ENCODE results near the gene RANBP10.
A peak's percentile ranks its signal among the peaks of the same experiment; 100 is the strongest.

Gene RANBP10

GRCh38 chr16:67749436-67750078 is 56.8 kb downstream of the RANBP10 start:
- H3K27me3 Mint-ChIP-seq: no peaks in the 10 kb centered on the region
- no peak overlapping the region for H3K4me3 Mint-ChIP-seq
- no peaks in the 10 kb centered on the region for H3K9me3 Mint-ChIP-seq
- no peak overlapping the region for H3K27ac Mint-ChIP-seq
- peaks cover 4% of the 10 kb centered on the region for H3K4me1 Mint-ChIP-seq
- peaks cover 2% of the 10 kb centered on the region for H3K36me3 Mint-ChIP-seq

GRCh38 chr16:67748834-67749233 is 57.5 kb downstream of the RANBP10 start:
- H3K27me3 Mint-ChIP-seq: no peaks in the 10 kb centered on the region
- H3K27ac Mint-ChIP-seq: no peak overlapping the region
- no peak overlapping the region for H3K4me3 Mint-ChIP-seq
- H3K36me3 Mint-ChIP-seq: peaks cover 2% of the 10 kb centered on the region
- H3K9me3 Mint-ChIP-seq: no peaks in the 10 kb centered on the region
- H3K4me1 Mint-ChIP-seq: peaks cover 4% of the 10 kb centered on the region

GRCh38 chr16:67746846-67747245 is 59.5 kb downstream of the RANBP10 start:
- no peak overlapping the region for H3K27ac Mint-ChIP-seq
- H3K4me3 Mint-ChIP-seq: no peak overlapping the region
- no peaks in the 10 kb centered on the region for H3K9me3 Mint-ChIP-seq
- H3K36me3 Mint-ChIP-seq: peaks cover 4% of the 10 kb centered on the region
- H3K27me3 Mint-ChIP-seq: no peaks in the 10 kb centered on the region
- peaks cover 4% of the 10 kb centered on the region for H3K4me1 Mint-ChIP-seq

GRCh38 chr16:67741118-67741517 is 65.2 kb downstream of the RANBP10 start:
- no peak overlapping the region for H3K27ac Mint-ChIP-seq
- H3K4me1 Mint-ChIP-seq: no peaks in the 10 kb centered on the region
- H3K9me3 Mint-ChIP-seq: no peaks in the 10 kb centered on the region
- H3K4me3 Mint-ChIP-seq: no peak overlapping the region
- H3K36me3 Mint-ChIP-seq: peaks cover 11% of the 10 kb centered on the region
- H3K27me3 Mint-ChIP-seq: no peaks in the 10 kb centered on the region

- Mint-ChIP-seq H3K27me3 (no peaks in the 10 kb centered on the region), H3K27ac (no peak overlapping the region), H3K36me3 (peaks cover 11% of the 10 kb centered on the region), H3K4me3 (no peak overlapping the region), H3K4me1 (no peaks in the 10 kb centered on the region), H3K9me3 (no peaks in the 10 kb centered on the region)
These were observed 66.0 kb downstream of the RANBP10 start for GRCh38 chr16:67740391-67740790.

- Mint-ChIP-seq H3K4me1 (no peaks in the 10 kb centered on the region), H3K27ac (no peak overlapping the region), H3K27me3 (no peaks in the 10 kb centered on the region), H3K4me3 (no peak overlapping the region), H3K36me3 (peaks cover 7% of the 10 kb centered on the region), H3K9me3 (no peaks in the 10 kb centered on the region)
These were observed 69.5 kb downstream of the RANBP10 start for GRCh38 chr16:67736858-67737257.

GRCh38 chr16:67734731-67735201 is 71.6 kb downstream of the RANBP10 start:
- H3K36me3 Mint-ChIP-seq: peaks cover 4% of the 10 kb centered on the region
- H3K4me3 Mint-ChIP-seq: no peak overlapping the region
- H3K4me1 Mint-ChIP-seq: no peaks in the 10 kb centered on the region
- H3K9me3 Mint-ChIP-seq: no peaks in the 10 kb centered on the region
- H3K27ac Mint-ChIP-seq: no peak overlapping the region
- no peaks in the 10 kb centered on the region for H3K27me3 Mint-ChIP-seq

- H3K27me3 Mint-ChIP-seq: no peaks in the 10 kb centered on the region
- peaks cover 4% of the 10 kb centered on the region for H3K36me3 Mint-ChIP-seq
- H3K27ac Mint-ChIP-seq: no peak overlapping the region
- H3K4me3 Mint-ChIP-seq: no peak overlapping the region
- H3K4me1 Mint-ChIP-seq: no peaks in the 10 kb centered on the region
- H3K9me3 Mint-ChIP-seq: no peaks in the 10 kb centered on the region
These were observed 72.5 kb downstream of the RANBP10 start for GRCh38 chr16:67733734-67734470.

GRCh38 chr16:67731753-67732095 is 74.6 kb downstream of the RANBP10 start:
- Mint-ChIP-seq H3K4me3 (no peak overlapping the region), H3K36me3 (peaks cover 4% of the 10 kb centered on the region), H3K4me1 (no peaks in the 10 kb centered on the region), H3K9me3 (no peaks in the 10 kb centered on the region), H3K27ac (no peak overlapping the region), H3K27me3 (no peaks in the 10 kb centered on the region)

GRCh38 chr16:67731071-67731752 is 75.1 kb downstream of the RANBP10 start:
- H3K4me1 Mint-ChIP-seq: no peaks in the 10 kb centered on the region
- H3K36me3 Mint-ChIP-seq: peaks cover 4% of the 10 kb centered on the region
- no peaks in the 10 kb centered on the region for H3K9me3 Mint-ChIP-seq
- H3K27ac Mint-ChIP-seq: peak overlapping the region; percentile 68
- no peak overlapping the region for H3K4me3 Mint-ChIP-seq
- no peaks in the 10 kb centered on the region for H3K27me3 Mint-ChIP-seq

- H3K27me3 Mint-ChIP-seq: no peaks in the 10 kb centered on the region
- no peaks in the 10 kb centered on the region for H3K9me3 Mint-ChIP-seq
- H3K4me1 Mint-ChIP-seq: no peaks in the 10 kb centered on the region
- H3K27ac Mint-ChIP-seq: no peak overlapping the region
- no peak overlapping the region for H3K4me3 Mint-ChIP-seq
- peaks cover 4% of the 10 kb centered on the region for H3K36me3 Mint-ChIP-seq
These were observed 76.0 kb downstream of the RANBP10 start for GRCh38 chr16:67730326-67730725.

- Mint-ChIP-seq H3K4me3 (no peak overlapping the region), H3K36me3 (peaks cover 4% of the 10 kb centered on the region), H3K27me3 (no peaks in the 10 kb centered on the region), H3K27ac (no peak overlapping the region), H3K4me1 (no peaks in the 10 kb centered on the region), H3K9me3 (no peaks in the 10 kb centered on the region)
These were observed 76.6 kb downstream of the RANBP10 start for GRCh38 chr16:67729636-67730248.

- Mint-ChIP-seq H3K4me1 (no peaks in the 10 kb centered on the region), H3K4me3 (no peak overlapping the region), H3K9me3 (no peaks in the 10 kb centered on the region), H3K36me3 (peaks cover 4% of the 10 kb centered on the region), H3K27ac (no peak overlapping the region), H3K27me3 (no peaks in the 10 kb centered on the region)
These were observed 78.6 kb downstream of the RANBP10 start for GRCh38 chr16:67727521-67728485.

- Mint-ChIP-seq H3K4me3 (no peak overlapping the region), H3K4me1 (no peaks in the 10 kb centered on the region), H3K9me3 (no peaks in the 10 kb centered on the region), H3K27ac (no peak overlapping the region), H3K36me3 (peaks cover 4% of the 10 kb centered on the region), H3K27me3 (no peaks in the 10 kb centered on the region)
These were observed 80.0 kb downstream of the RANBP10 start for GRCh38 chr16:67726106-67727034.

Data from activated naive CD4-positive, alpha-beta T cell treated with anti-CD3 and anti-CD28 coated beads, Interleukin-2, amount 50 U/mL, for 24 hours (primary cell).